Neural progenitor cell (in vitro differentiated cells): ENCODE measurements around the gene HIVEP1. TPM values are rescaled to one million over a fixed set of nuclear protein-coding genes. Genes with fewer than 3 reads are reported as not detected.

Experiments
- DNase-seq: peaks from one replicate; pipeline ENCODE4 v3.0.0-alpha.2; 2016; ENCODE audit warnings: low spot score
- H2AFZ ChIP-seq: fragments of 200-600 bp; sonication (generic); replicated peaks from 2 replicates; pipeline ENCODE4 v1.6.1; 2016; ENCODE audit warnings: antibody characterized with exemption
- H3F3A ChIP-seq: fragments of 200-600 bp; sonication (generic); 2 replicates; pipeline ENCODE4 v1.6.1; 2016; ENCODE audit warnings: antibody characterized with exemption, low read depth
- H3K27ac ChIP-seq: fragments of 200-600 bp; sonication (generic); 2 replicates; pipeline ENCODE4 v1.5.1; 2016; ENCODE audit warnings: mild to moderate bottlenecking
- H3K27me3 ChIP-seq: fragments of 200-600 bp; sonication (generic); 2 replicates; pipeline ENCODE4 v1.6.1; 2016; ENCODE audit warnings: mild to moderate bottlenecking, moderate library complexity
- H3K36me3 ChIP-seq: fragments of 200-600 bp; sonication (generic); 2 replicates; pipeline ENCODE4 v1.5.1; 2016
- H3K4me1 ChIP-seq: fragments of 200-600 bp; sonication (generic); 2 replicates; pipeline ENCODE4 v1.6.1; 2016; ENCODE audit warnings: mixed run types
- H3K4me2 ChIP-seq: fragments of 200-600 bp; sonication (generic); 2 replicates; pipeline ENCODE4 v1.6.1; 2016
- H3K4me3 ChIP-seq: fragments of 200-600 bp; sonication (generic); 2 replicates; pipeline ENCODE4 v1.5.1; 2016
- H3K79me2 ChIP-seq: fragments of 200-600 bp; sonication (generic); 2 replicates; pipeline ENCODE4 v1.6.1; 2016; ENCODE audit warnings: low read depth
- H3K9ac ChIP-seq: fragments of 200-600 bp; sonication (generic); 2 replicates; pipeline ENCODE4 v1.6.1; 2016
- H3K9me3 ChIP-seq: fragments of 200-600 bp; sonication (generic); 2 replicates; pipeline ENCODE4 v1.5.1; 2016; ENCODE audit warnings: low read depth
- H4K20me1 ChIP-seq: fragments of 200-600 bp; sonication (generic); 2 replicates; pipeline ENCODE4 v1.6.1; 2016; ENCODE audit warnings: low read depth
- H3K27ac Mint-ChIP-seq: 3 replicates; pipeline ENCODE4 v1.8.0; 2021; ENCODE audit warnings: mixed read lengths
- H3K27me3 Mint-ChIP-seq: 2 replicates; pipeline ENCODE4 v1.8.0; 2022; ENCODE audit warnings: low read depth, mild to moderate bottlenecking, inconsistent platforms, moderate library complexity, mixed read lengths; ENCODE audit not compliant: insufficient read depth
- H3K36me3 Mint-ChIP-seq: 3 replicates; pipeline ENCODE4 v1.8.0; 2021; ENCODE audit warnings: mixed read lengths
- H3K4me1 Mint-ChIP-seq: 3 replicates; pipeline ENCODE4 v1.8.0; 2021; ENCODE audit warnings: mixed read lengths
- H3K4me3 Mint-ChIP-seq: 3 replicates; pipeline ENCODE4 v1.8.0; 2021; ENCODE audit warnings: mild to moderate bottlenecking, moderate library complexity, mixed read lengths
- H3K9me3 Mint-ChIP-seq: 3 replicates; pipeline ENCODE4 v1.8.0; 2020; ENCODE audit warnings: mixed read lengths
- CTCF ChIP-seq: fragments of 200-600 bp; sonication (generic); IDR thresholded peaks from 2 replicates; pipeline ENCODE4 v1.5.1; 2017; ENCODE audit warnings: antibody characterized with exemption, mild to moderate bottlenecking
- EZH2 ChIP-seq: fragments of 200-600 bp; sonication (generic); IDR thresholded peaks from 2 replicates; pipeline ENCODE4 v1.6.1; 2017; ENCODE audit warnings: antibody characterized with exemption, mild to moderate bottlenecking, moderate library complexity
- EZH2phosphoT487 ChIP-seq: fragments of 200-600 bp; sonication (generic); IDR thresholded peaks from 2 replicates; pipeline ENCODE4 v1.6.1; 2017; ENCODE audit warnings: antibody characterized with exemption
- total RNA-seq: library from RNA; depleted of rRNA; stranded (reverse); fragments of >200 nt; gene quantifications from 2 replicates; pipeline ENCODE4 v1.2.3, GENCODE V29; 2015; ENCODE audit warnings: low replicate concordance

Gene HIVEP1
- total RNA-seq, 1 donor from 2014 or later, result 23.3 TPM

DNA sequence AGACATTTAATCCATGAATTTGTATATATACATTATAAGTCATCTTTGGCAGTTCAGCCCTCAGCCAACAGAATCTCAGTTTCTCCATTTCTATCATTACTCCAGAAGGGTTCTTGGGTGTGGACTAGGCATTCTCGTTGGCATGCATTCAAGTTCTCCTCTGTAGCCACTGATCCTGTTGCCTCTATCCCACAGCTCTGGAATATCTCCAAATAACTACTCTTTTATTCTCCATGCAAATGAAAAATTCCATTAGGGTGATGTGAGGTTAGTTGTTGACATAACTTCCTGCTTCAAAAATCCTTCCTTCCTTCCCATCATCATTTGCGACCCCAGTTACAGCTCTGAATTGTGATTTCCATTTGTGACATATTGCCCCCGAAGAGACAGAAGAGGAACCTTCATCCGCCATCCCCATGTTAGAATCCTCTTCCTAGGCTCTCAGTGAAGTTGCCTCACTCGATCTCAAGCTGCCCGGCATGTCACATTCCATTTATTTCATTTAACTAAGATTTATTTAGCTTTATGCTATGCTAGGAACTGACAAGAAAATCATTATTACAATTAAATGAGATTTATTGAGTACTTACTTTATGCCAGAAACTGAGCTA lies 184.3 kb downstream of the HIVEP1 start:
- no peaks in the 10 kb centered on the region for H3K36me3 Mint-ChIP-seq
- Histone ChIP-seq H3K4me2 (no peak overlapping the region), H2AFZ (no peak overlapping the region), H3K36me3 (no peaks in the 10 kb centered on the region), H3K79me2 (no peaks in the 10 kb centered on the region), H3K4me3 (no peak overlapping the region), H3K9ac (no peak overlapping the region), H3K27ac (no peak overlapping the region), H4K20me1 (no peaks in the 10 kb centered on the region), H3K4me1 (no peaks in the 10 kb centered on the region), H3K9me3 (no peaks in the 10 kb centered on the region), H3K27me3 (no peaks in the 10 kb centered on the region), H3F3A (no peaks in the 10 kb centered on the region)
- DNase-seq, result no peak
- H3K4me1 Mint-ChIP-seq, result peaks cover 5% of the 10 kb centered on the region
- TF ChIP-seq EZH2phosphoT487 (no peak), EZH2 (no peak), CTCF (no peak)
- no peak overlapping the region for H3K27ac Mint-ChIP-seq
- H3K27me3 Mint-ChIP-seq, result no peaks in the 10 kb centered on the region
- no peaks in the 10 kb centered on the region for H3K9me3 Mint-ChIP-seq
- H3K4me3 Mint-ChIP-seq, result no peak overlapping the region

DNA sequence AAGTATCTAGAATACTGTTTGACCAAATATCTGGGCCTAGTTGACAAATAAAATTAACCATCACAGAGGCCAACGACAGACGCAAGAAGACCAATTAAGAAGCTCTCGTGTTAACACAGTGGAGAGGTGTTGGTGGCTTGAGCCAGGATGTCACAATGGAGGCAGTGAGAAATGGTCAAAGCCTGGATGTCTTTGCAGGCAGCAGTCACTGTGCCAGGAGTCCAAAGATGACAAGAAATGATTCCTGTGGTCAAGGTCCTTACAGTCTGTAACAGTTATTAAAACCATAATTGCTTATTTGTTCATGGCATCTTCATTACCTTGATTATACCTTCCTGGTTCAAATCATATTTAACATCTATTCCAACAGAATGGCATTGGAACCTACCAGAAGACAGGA lies 186.7 kb downstream of the HIVEP1 start:
- no peak for DNase-seq

DNA sequence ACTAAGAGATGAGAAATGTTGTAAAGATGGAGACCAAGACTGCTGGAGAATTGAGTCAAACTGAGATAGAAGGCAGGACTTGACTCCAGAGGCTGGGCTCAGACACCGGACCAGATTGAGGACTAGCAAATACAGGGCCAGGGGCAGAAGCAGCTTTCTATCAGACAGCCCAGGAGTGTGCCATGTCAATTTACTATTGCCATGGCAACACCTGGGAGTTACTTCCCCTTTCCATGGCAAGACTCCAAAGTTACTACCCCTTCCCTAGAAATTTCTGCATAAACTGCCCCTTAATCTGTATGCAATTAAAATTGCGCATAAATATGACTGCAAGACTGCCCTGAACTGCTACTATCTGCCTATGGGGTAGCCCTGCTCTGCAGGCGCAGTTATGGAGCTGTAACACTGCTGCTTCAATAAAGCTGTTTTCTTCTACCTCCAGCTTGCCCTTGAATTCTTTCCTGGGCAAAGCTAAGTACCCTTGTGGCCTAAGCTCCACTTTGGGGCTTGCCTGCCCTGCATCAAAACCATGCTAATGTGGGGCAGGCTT lies 188.0 kb downstream of the HIVEP1 start:
- Histone ChIP-seq H3K4me2 (no peak overlapping the region), H3K79me2 (no peaks in the 10 kb centered on the region), H2AFZ (no peak overlapping the region), H3K27me3 (no peaks in the 10 kb centered on the region), H3K27ac (no peak overlapping the region), H3K36me3 (no peaks in the 10 kb centered on the region), H3K4me3 (no peak overlapping the region), H3K4me1 (no peaks in the 10 kb centered on the region), H4K20me1 (no peaks in the 10 kb centered on the region), H3F3A (no peaks in the 10 kb centered on the region), H3K9me3 (no peaks in the 10 kb centered on the region), H3K9ac (no peak overlapping the region)
- H3K27me3 Mint-ChIP-seq, result no peaks in the 10 kb centered on the region
- TF ChIP-seq EZH2phosphoT487 (no peak), EZH2 (no peak), CTCF (no peak)
- no peak for DNase-seq
- H3K9me3 Mint-ChIP-seq, result no peaks in the 10 kb centered on the region
- H3K4me3 Mint-ChIP-seq, result no peak overlapping the region
- H3K36me3 Mint-ChIP-seq, result no peaks in the 10 kb centered on the region
- peaks cover 11% of the 10 kb centered on the region for H3K4me1 Mint-ChIP-seq
- H3K27ac Mint-ChIP-seq, result no peak overlapping the region

More for the DNA sequence above, 186.7 kb downstream of the HIVEP1 start:
- Mint-ChIP-seq H3K27ac (no peak overlapping the region), H3K4me3 (no peak overlapping the region), H3K27me3 (no peaks in the 10 kb centered on the region), H3K9me3 (no peaks in the 10 kb centered on the region), H3K4me1 (peaks cover 11% of the 10 kb centered on the region), H3K36me3 (no peaks in the 10 kb centered on the region)
- Histone ChIP-seq H2AFZ (no peak overlapping the region), H3K79me2 (no peaks in the 10 kb centered on the region), H3K4me1 (no peaks in the 10 kb centered on the region), H3K27ac (no peak overlapping the region), H3F3A (no peaks in the 10 kb centered on the region), H3K4me3 (no peak overlapping the region), H3K9me3 (no peaks in the 10 kb centered on the region), H3K36me3 (no peaks in the 10 kb centered on the region), H3K9ac (no peak overlapping the region), H3K27me3 (no peaks in the 10 kb centered on the region), H4K20me1 (no peaks in the 10 kb centered on the region), H3K4me2 (no peak overlapping the region)
- no peak for TF ChIP-seq EZH2phosphoT487

DNA sequence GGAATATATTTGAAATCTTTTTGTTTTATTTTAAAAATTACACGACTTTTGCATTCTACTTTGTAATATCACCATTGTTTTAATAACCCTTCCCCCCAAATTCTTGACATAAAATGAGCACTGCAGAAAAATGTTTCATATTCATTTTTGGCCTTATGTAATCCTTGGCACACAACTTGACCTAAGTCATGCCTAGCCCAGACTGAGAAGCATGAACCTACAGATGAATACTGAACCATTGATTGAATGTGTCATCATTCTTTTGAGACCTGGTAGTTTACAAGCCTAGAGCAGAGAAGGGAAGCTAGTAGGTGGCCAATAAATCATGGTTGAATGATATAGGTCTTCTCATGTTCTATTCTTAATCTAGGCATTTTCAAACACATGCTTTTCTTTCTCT lies 188.6 kb downstream of the HIVEP1 start:
- Mint-ChIP-seq H3K27ac (no peak overlapping the region), H3K4me3 (no peak overlapping the region), H3K4me1 (peaks cover 11% of the 10 kb centered on the region), H3K27me3 (no peaks in the 10 kb centered on the region), H3K36me3 (no peaks in the 10 kb centered on the region), H3K9me3 (no peaks in the 10 kb centered on the region)
- Histone ChIP-seq H2AFZ (no peak overlapping the region), H3K27ac (no peak overlapping the region), H3K9ac (no peak overlapping the region), H3K4me3 (no peak overlapping the region), H3K9me3 (no peaks in the 10 kb centered on the region), H3K4me2 (no peak overlapping the region), H3F3A (no peaks in the 10 kb centered on the region), H3K27me3 (no peaks in the 10 kb centered on the region), H3K4me1 (no peaks in the 10 kb centered on the region), H4K20me1 (no peaks in the 10 kb centered on the region), H3K36me3 (no peaks in the 10 kb centered on the region), H3K79me2 (no peaks in the 10 kb centered on the region)
- DNase-seq, result no peak
- TF ChIP-seq EZH2 (no peak), CTCF (no peak), EZH2phosphoT487 (no peak)
